ENCODE data around the gene FAM217B.

Gene FAM217B

GRCh38 chr20:59976156-59976782 is 36.1 kb downstream of the FAM217B start:
- DNase-seq (ENCODE audit: low spot score) = no peak

- no peak for DNase-seq (ENCODE audit: low spot score)
Measured at GRCh38 chr20:59977086-59977485, 36.9 kb downstream of the FAM217B start.

- no peak for DNase-seq (ENCODE audit: low spot score)
Measured at GRCh38 chr20:59983076-59983475, 42.9 kb downstream of the FAM217B start.

- DNase-seq (ENCODE audit: low spot score) = no peak
Measured at GRCh38 chr20:59984541-59984940, 44.4 kb downstream of the FAM217B start.

GRCh38 chr20:59985164-59985563 is 45.0 kb downstream of the FAM217B start:
- no peak for DNase-seq (ENCODE audit: low spot score)

GRCh38 chr20:59985864-59986263 is 45.7 kb downstream of the FAM217B start:
- DNase-seq (ENCODE audit: low spot score) = no peak

- DNase-seq (ENCODE audit: low spot score) = no peak
Measured at GRCh38 chr20:59987135-59987534, 46.9 kb downstream of the FAM217B start.

GRCh38 chr20:59988141-59988540 is 48.0 kb downstream of the FAM217B start:
- no peak for DNase-seq (ENCODE audit: low spot score)

GRCh38 chr20:59992526-59993084 is 52.4 kb downstream of the FAM217B start:
- DNase-seq (ENCODE audit: low spot score) = no peak

- no peak for DNase-seq (ENCODE audit: low spot score)
Measured at GRCh38 chr20:59993736-59994430, 53.7 kb downstream of the FAM217B start.

GRCh38 chr20:59994697-59995122 is 54.5 kb downstream of the FAM217B start:
- no peak for DNase-seq (ENCODE audit: low spot score)

- DNase-seq (ENCODE audit: low spot score) = no peak
Measured at GRCh38 chr20:59996108-59996507, 55.9 kb downstream of the FAM217B start.

GRCh38 chr20:59997896-59998295 is 57.7 kb downstream of the FAM217B start:
- no peak for DNase-seq (ENCODE audit: low spot score)
